HCT116 (cell line): ENCODE measurements around the gene A2M. TPM values are rescaled to one million over a fixed set of nuclear protein-coding genes. Genes with fewer than 3 reads are reported as not detected.

Experiments
- ATAC-seq: fragments of 200-7000 bp; cut with Tn5 transposase; 2 replicates; pipeline ENCODE4 v1.9.1; 2020; ENCODE audit warnings: mild to moderate bottlenecking, moderate library complexity
- BruUV-seq: library from RNA; stranded (reverse); fragments of 400-500 nt; replicated peaks from 2 replicates; lab custom pipeline; 2021; lab: Mats Ljungman, UMichigan
- CTCF ChIA-PET: fragments of 300-600 bp; sonication (Branson Sonifier 250); formaldehyde crosslinking; loops from one replicate; lab custom pipeline; 2021; ENCODE audit warnings: antibody characterized with exemption; lab: Charles Lee
- POLR2A ChIA-PET: fragments of 300-600, 350-600 bp; sonication (Branson Sonifier 250); formaldehyde crosslinking; loops from one replicate; lab custom pipeline; 2021; ENCODE audit warnings: antibody characterized with exemption; lab: Charles Lee
- RAD21 ChIA-PET, 2 experiments: fragments of 300-600 bp; sonication (Branson Sonifier 250); formaldehyde crosslinking; loops; one replicate each; lab custom pipeline; 2023; ENCODE audit warnings: low total read pairs in 2 of 2; ENCODE audit not compliant: uncharacterized antibody in 2 of 2, unreplicated experiment in 2 of 2, low non-redundant PET in 1 of 2; lab: Charles Lee
- DNase-seq: peaks from one replicate; pipeline ENCODE4 v3.0.0-alpha.2; 2010; ENCODE audit warnings: low read depth, low spot score
- H2AFZ ChIP-seq: fragments of 200-600 bp; shearing (Covaris generic), sonication (generic); 2 replicates; pipeline ENCODE4 v1.6.1; 2017; ENCODE audit warnings: low read depth, mixed run types, mixed read lengths, antibody characterized with exemption, low read length; ENCODE audit not compliant: poor library complexity, severe bottlenecking
- H3K27ac ChIP-seq: 2 replicates; pipeline ENCODE4 v1.5.1; 2012; ENCODE audit warnings: low read depth, low read length
- H3K27me3 ChIP-seq: fragments of 200-600 bp; sonication (generic); 2 replicates; pipeline ENCODE4 v1.6.1; 2016; ENCODE audit warnings: mixed run types, low read length, mixed read lengths; ENCODE audit not compliant: insufficient read depth
- H3K36me3 ChIP-seq, 2 experiments: fragments of 200-500 bp in 1 of 2; fragments of 200-600 bp in 1 of 2; sonication (Bioruptor generic) in 1 of 2; sonication (generic) in 1 of 2; 2 replicates each; pipeline versions ENCODE4 v1.5.1 to v1.6.1; 2014 to 2016; ENCODE audit warnings: low read length in 2 of 2, inconsistent platforms in 1 of 2, mixed read lengths in 1 of 2, mixed run types in 1 of 2; ENCODE audit not compliant: insufficient read depth in 2 of 2, control insufficient read depth in 1 of 2
- H3K4me1 ChIP-seq, 2 experiments: fragments of 200-600 bp in 1 of 2; sonication (generic) in 1 of 2; 2 replicates each; pipeline versions ENCODE4 v1.5.1 to v1.6.1; 2012 to 2017; ENCODE audit warnings: low read length in 2 of 2, inconsistent platforms in 1 of 2, mild to moderate bottlenecking in 1 of 2, mixed read lengths in 1 of 2, mixed run types in 1 of 2, moderate library complexity in 1 of 2; ENCODE audit not compliant: insufficient read depth in 2 of 2, control insufficient read depth in 1 of 2
- H3K4me2 ChIP-seq: fragments of 200-600 bp; sonication (generic); 2 replicates; pipeline ENCODE4 v1.6.1; 2017; ENCODE audit warnings: mixed run types, low read length, mixed read lengths
- H3K4me3 ChIP-seq, 2 experiments: fragments of 200-600 bp in 1 of 2; sonication (generic) in 1 of 2; replicated peaks in 1 of 2; 2 replicates each; pipeline ENCODE4 v1.5.1; 2011 to 2016; ENCODE audit warnings: low read length in 2 of 2, control low read depth in 1 of 2, low read depth in 1 of 2, mild to moderate bottlenecking in 1 of 2, mixed read lengths in 1 of 2, mixed run types in 1 of 2
- H3K79me2 ChIP-seq: fragments of 200-600 bp; sonication (generic); 2 replicates; pipeline ENCODE4 v1.6.1; 2017; ENCODE audit warnings: mild to moderate bottlenecking, mixed run types, low read length, moderate library complexity, mixed read lengths; ENCODE audit not compliant: insufficient read depth
- H3K9ac ChIP-seq: fragments of 200-600 bp; sonication (generic); 2 replicates; pipeline ENCODE4 v1.6.1; 2016; ENCODE audit warnings: low read length, mixed read lengths
- H3K9me2 ChIP-seq: fragments of 200-600 bp; sonication (generic), shearing (Covaris generic); 2 replicates; pipeline ENCODE4 v1.6.1; 2017; ENCODE audit warnings: mixed run types, mild to moderate bottlenecking, moderate library complexity; ENCODE audit not compliant: insufficient read depth
- H3K9me3 ChIP-seq, 2 experiments: fragments of 200-500 bp in 1 of 2; fragments of 200-600 bp in 1 of 2; sonication (Bioruptor generic) in 1 of 2; sonication (generic) in 1 of 2; 2 replicates each; pipeline ENCODE4 v1.6.1; 2014 to 2017; ENCODE audit warnings: low read length in 2 of 2, mixed read lengths in 2 of 2, inconsistent platforms in 1 of 2, low read depth in 1 of 2, mild to moderate bottlenecking in 1 of 2, mixed run types in 1 of 2, moderate library complexity in 1 of 2; ENCODE audit not compliant: control insufficient read depth in 1 of 2, insufficient read depth in 1 of 2
- H4K20me1 ChIP-seq: fragments of 200-600 bp; sonication (generic), shearing (Covaris generic); 2 replicates; pipeline ENCODE4 v1.6.1; 2017; ENCODE audit warnings: mixed run types, mild to moderate bottlenecking, moderate library complexity; ENCODE audit not compliant: insufficient read depth
- ATF3 ChIP-seq: IDR thresholded peaks from 2 replicates; pipeline ENCODE4 v1.6.1; 2012
- CBX3 ChIP-seq: IDR thresholded peaks from 2 replicates; pipeline ENCODE4 v1.6.1; 2012; ENCODE audit warnings: low read depth
- CEBPB ChIP-seq: IDR thresholded peaks from 2 replicates; pipeline ENCODE4 v1.6.1; 2012; ENCODE audit warnings: low read depth
- ELF1 ChIP-seq: IDR thresholded peaks from 2 replicates; pipeline ENCODE4 v1.6.1; 2012; ENCODE audit warnings: low read depth, borderline replicate concordance
- EZH2 ChIP-seq: fragments of 200-600 bp; sonication (generic); IDR thresholded peaks from 2 replicates; pipeline ENCODE4 v1.6.1; 2017; ENCODE audit warnings: antibody characterized with exemption, mixed run types
- FOSL1 ChIP-seq: IDR thresholded peaks from 2 replicates; pipeline ENCODE4 v1.6.1; 2012; ENCODE audit warnings: low read depth
- JUND ChIP-seq: IDR thresholded peaks from 2 replicates; pipeline ENCODE4 v1.6.1; 2012
- POLR2A ChIP-seq: IDR thresholded peaks from 2 replicates; pipeline ENCODE4 v1.7.0; 2011; ENCODE audit warnings: borderline replicate concordance; ENCODE audit not compliant: insufficient read depth, insufficient read length; ENCODE audit errors: extremely low read depth
- POLR2AphosphoS5 ChIP-seq: IDR thresholded peaks from 2 replicates; pipeline ENCODE4 v1.6.1; 2011; ENCODE audit warnings: mild to moderate bottlenecking, low read depth, low read length, moderate library complexity
- SIN3A ChIP-seq: IDR thresholded peaks from 2 replicates; pipeline ENCODE4 v1.6.1; 2012; ENCODE audit warnings: low read depth
- ZFX ChIP-seq: fragments of 450-650 bp; IDR thresholded peaks from 2 replicates; pipeline ENCODE4 v1.6.1; 2017
- intact Hi-C: fragments of 100-400 bp; cut with micrococcal nuclease; formaldehyde crosslinking; loops from 2 replicates; pipeline ENCODE4 v1.10.0; 2022
- total RNA-seq: library from RNA; stranded (reverse); gene quantifications from one replicate; pipeline ENCODE4 v1.2.1, GENCODE V29; 2021; ENCODE audit not compliant: unreplicated experiment

A2M gene
- total RNA-seq, 1 experiment from 2014 or later, result 3.0 TPM

- ChIA-PET CTCF (no interaction called here), RAD21 (no interaction called here), POLR2A (no interaction called here)
- H3K4me1 ChIP-seq, result no peaks in the 10 kb centered on the region
- DNase-seq (no peak), ATAC-seq (no peak)
- H3K27ac ChIP-seq, result no peak overlapping the region
- H3K79me2 ChIP-seq, result no peaks in the 10 kb centered on the region
- intact Hi-C loops, result no loop called here
- TF ChIP-seq EZH2 (no peak), FOSL1 (no peak), POLR2AphosphoS5 (no peak), CBX3 (no peak), SIN3A (no peak), ELF1 (no peak), ZFX (no peak), ATF3 (no peak), CEBPB (no peak)
- no peak overlapping the region for H2AFZ ChIP-seq
- no TSS peak for BruUV-seq
- H3K4me2 ChIP-seq, result no peak overlapping the region
- H4K20me1 ChIP-seq, result no peaks in the 10 kb centered on the region
- no peaks in the 10 kb centered on the region for H3K9me2 ChIP-seq
- H3K4me3 ChIP-seq, result no peak overlapping the region
- H3K9ac ChIP-seq, result no peak overlapping the region
- H3K27me3 ChIP-seq, result peaks cover 20% of the 10 kb centered on the region
- H3K9me3 ChIP-seq, result no peaks in the 10 kb centered on the region
- H3K36me3 ChIP-seq, result no peaks in the 10 kb centered on the region
Measured at GRCh38 chr12:9111525-9111924, 4.2 kb downstream of the A2M start.

DNA sequence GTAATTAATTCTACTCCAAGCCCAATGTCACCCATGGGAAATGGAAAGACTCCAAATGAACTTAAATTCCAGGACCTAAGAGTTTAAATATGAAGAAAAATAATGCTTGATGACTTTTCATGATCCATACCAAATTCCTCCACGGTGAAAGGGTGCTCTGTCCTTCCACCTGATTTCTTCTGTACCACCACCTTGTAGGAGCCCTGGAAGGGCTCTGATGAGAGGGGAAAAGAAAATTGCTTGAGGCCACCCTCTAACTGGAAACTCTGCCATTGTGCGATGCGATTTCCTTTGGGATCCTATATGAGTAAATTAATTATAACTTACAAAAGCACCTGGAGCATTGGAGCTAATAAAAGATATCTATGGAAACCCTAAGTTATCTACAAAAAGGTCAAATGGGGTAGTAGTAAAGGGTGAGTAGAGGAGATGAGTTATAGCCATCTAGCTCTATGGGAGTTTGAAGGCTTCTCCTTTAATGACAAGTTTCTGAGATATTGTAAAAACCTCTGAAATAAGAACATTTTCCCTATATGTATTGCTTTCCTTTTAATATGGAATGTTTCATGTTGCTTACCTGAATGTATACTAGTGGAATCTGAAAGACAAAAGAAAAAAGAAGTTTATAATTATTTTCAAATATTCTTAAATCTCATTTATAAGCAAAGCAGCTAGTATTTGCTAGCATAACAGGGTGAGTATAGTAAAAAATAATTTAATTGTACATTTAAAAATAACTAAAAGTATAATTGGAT lies 5.8 kb downstream of the A2M start:
- Histone ChIP-seq H2AFZ (no peak overlapping the region), H3K36me3 (no peaks in the 10 kb centered on the region)
- intact Hi-C loops, result no loop called here

More for the DNA sequence above, 5.8 kb downstream of the A2M start:
- ChIA-PET CTCF (no interaction called here), POLR2A (no interaction called here), RAD21 (no interaction called here)
- Histone ChIP-seq H3K9ac (no peak overlapping the region), H3K4me1 (no peaks in the 10 kb centered on the region), H3K4me2 (no peak overlapping the region), H3K9me2 (no peaks in the 10 kb centered on the region), H3K4me3 (no peak overlapping the region), H3K9me3 (no peaks in the 10 kb centered on the region), H3K27me3 (peaks cover 9% of the 10 kb centered on the region), H3K79me2 (no peaks in the 10 kb centered on the region), H3K27ac (no peak overlapping the region), H4K20me1 (no peaks in the 10 kb centered on the region)
- DNase-seq (no peak), ATAC-seq (no peak)
- BruUV-seq, result no TSS peak
- TF ChIP-seq JUND (no peak), ELF1 (no peak), POLR2A (no peak)
- TF ChIP-seq, all 23 proteins: peak for 0
